SK-N-SH (cell line): ENCODE measurements around the gene DNAH3. TPM values are rescaled to one million over a fixed set of nuclear protein-coding genes. Genes with fewer than 3 reads are reported as not detected.

Source experiments
- CTCF ChIA-PET: fragments of 300-600, 350-600 bp; formaldehyde crosslinking; extraction: SDS; loops from one replicate; lab custom pipeline; 2021; lab: Yijun Ruan, JAX
- POLR2A ChIA-PET: fragments of 350-600 bp; sonication (Branson Sonifier 250); formaldehyde crosslinking; extraction: SDS; loops from one replicate; lab custom pipeline; 2020; ENCODE audit warnings: antibody characterized with exemption, inconsistent platforms; lab: Yijun Ruan, JAX
- DNase-seq: peaks from one replicate; pipeline ENCODE4 v3.0.0; 2012
- H2AFZ ChIP-seq: fragments of 200-600 bp; sonication (generic); 2 replicates; pipeline ENCODE4 v1.8.1; 2016; ENCODE audit warnings: antibody characterized with exemption, mild to moderate bottlenecking, low read depth
- H3F3A ChIP-seq: fragments of 200-600 bp; sonication (generic); replicated peaks from 2 replicates; pipeline ENCODE3; 2016; ENCODE audit warnings: antibody characterized with exemption, mild to moderate bottlenecking; ENCODE audit not compliant: insufficient read depth
- H3K27ac ChIP-seq, 2 experiments: fragments of 200-500 bp in 1 of 2; fragments of 200-600 bp in 1 of 2; sonication (Bioruptor generic) in 1 of 2; sonication (generic), shearing (Covaris generic) in 1 of 2; 2 replicates each; pipeline versions ENCODE4 v1.5.1 to v1.6.1; 2014 to 2016; ENCODE audit warnings: low read depth in 2 of 2, inconsistent platforms in 1 of 2, low read length in 1 of 2, mild to moderate bottlenecking in 1 of 2, mixed read lengths in 1 of 2
- H3K27me3 ChIP-seq: fragments of 200-600 bp; sonication (generic), shearing (Covaris generic); 2 replicates; pipeline ENCODE4 v1.6.1; 2016; ENCODE audit warnings: mixed run types; ENCODE audit not compliant: insufficient read depth
- H3K36me3 ChIP-seq, 2 experiments: fragments of 200-500 bp in 1 of 2; fragments of 200-600 bp in 1 of 2; sonication (Bioruptor generic) in 1 of 2; sonication (generic) in 1 of 2; replicated peaks in 1 of 2; 2 replicates each; pipeline versions ENCODE3 to v1.5.1; 2014 to 2016; ENCODE audit warnings: low read length in 1 of 2, mild to moderate bottlenecking in 1 of 2; ENCODE audit not compliant: insufficient read depth in 2 of 2, control insufficient read depth in 1 of 2
- H3K4me1 ChIP-seq, 2 experiments: fragments of 200-500 bp in 1 of 2; fragments of 200-600 bp in 1 of 2; sonication (Bioruptor generic) in 1 of 2; sonication (generic), shearing (Covaris generic) in 1 of 2; 2 replicates each; pipeline versions ENCODE4 v1.5.1 to v1.6.1; 2014 to 2016; ENCODE audit warnings: low read depth in 1 of 2, low read length in 1 of 2, mixed run types in 1 of 2; ENCODE audit not compliant: insufficient read depth in 2 of 2, control insufficient read depth in 1 of 2
- H3K4me2 ChIP-seq: fragments of 200-600 bp; sonication (generic), shearing (Covaris generic); 2 replicates; pipeline ENCODE4 v1.6.1; 2017; ENCODE audit warnings: mixed run types
- H3K4me3 ChIP-seq, 2 experiments: fragments of 200-500 bp in 1 of 2; fragments of 200-600 bp in 1 of 2; sonication (Bioruptor generic) in 1 of 2; sonication (generic), shearing (Covaris generic) in 1 of 2; 2 replicates each; pipeline versions ENCODE4 v1.5.1 to v1.8.1; 2014 to 2016; ENCODE audit warnings: low read depth in 2 of 2, inconsistent platforms in 1 of 2, low read length in 1 of 2, mild to moderate bottlenecking in 1 of 2, mixed read lengths in 1 of 2, moderate library complexity in 1 of 2
- H3K79me2 ChIP-seq: fragments of 200-600 bp; sonication (generic); 2 replicates; pipeline ENCODE4 v1.8.1; 2017; ENCODE audit warnings: mild to moderate bottlenecking; ENCODE audit not compliant: insufficient read depth
- H3K9ac ChIP-seq: fragments of 200-600 bp; sonication (generic); 2 replicates; pipeline ENCODE4 v1.6.1; 2017; ENCODE audit warnings: mixed run types
- H3K9me2 ChIP-seq: fragments of 200-600 bp; sonication (generic); 2 replicates; pipeline ENCODE4 v1.6.1; 2017; ENCODE audit warnings: mixed run types
- H3K9me3 ChIP-seq: fragments of 200-600 bp; sonication (generic); 2 replicates; pipeline ENCODE4 v1.6.1; 2017; ENCODE audit warnings: mixed run types, mild to moderate bottlenecking, moderate library complexity
- H4K20me1 ChIP-seq: fragments of 200-600 bp; sonication (generic); 2 replicates; pipeline ENCODE4 v1.6.1; 2017; ENCODE audit warnings: mild to moderate bottlenecking, mixed run types; ENCODE audit not compliant: insufficient read depth
- CHD2 ChIP-seq: fragments of 150-350 bp; IDR thresholded peaks from 2 replicates; pipeline ENCODE4 v1.6.1; 2018; ENCODE audit warnings: low read length; ENCODE audit not compliant: partially characterized antibody
- CTCF ChIP-seq: fragments of 200-600 bp; sonication (generic); IDR thresholded peaks from 2 replicates; pipeline ENCODE4 v1.6.1; 2017; ENCODE audit warnings: antibody characterized with exemption, mild to moderate bottlenecking, moderate library complexity
- EZH2phosphoT487 ChIP-seq: fragments of 200-600 bp; sonication (generic); IDR thresholded peaks from 2 replicates; pipeline ENCODE4 v1.6.1; 2017; ENCODE audit warnings: low read depth, mixed run types, mild to moderate bottlenecking, antibody characterized with exemption, moderate library complexity, borderline replicate concordance
- FOSL2 ChIP-seq: IDR thresholded peaks from 2 replicates; pipeline ENCODE4 v1.4.0; 2012; ENCODE audit warnings: low read depth, mild to moderate bottlenecking, moderate library complexity, borderline replicate concordance
- FOXJ3 ChIP-seq: sonication (generic); formaldehyde crosslinking; IDR thresholded peaks from 2 replicates; pipeline ENCODE4 v1.5.1; 2020; ENCODE audit warnings: mild to moderate bottlenecking, missing genetic modification reagents
- FOXM1 ChIP-seq: IDR thresholded peaks from 2 replicates; pipeline ENCODE4 v1.4.0; 2012; ENCODE audit warnings: low read depth, mild to moderate bottlenecking
- GATA2 ChIP-seq: sonication (generic); formaldehyde crosslinking; IDR thresholded peaks from 2 replicates; pipeline ENCODE4 v1.5.0; 2020; ENCODE audit warnings: mild to moderate bottlenecking, missing genetic modification reagents
- JUND ChIP-seq: IDR thresholded peaks from 2 replicates; pipeline ENCODE4 v1.4.0; 2012
- MXI1 ChIP-seq: IDR thresholded peaks from 2 replicates; pipeline ENCODE4 v1.6.1; 2012; ENCODE audit warnings: mild to moderate bottlenecking, low read depth, low read length, improper control_type of control experiment
- NFIC ChIP-seq: IDR thresholded peaks from 2 replicates; pipeline ENCODE4 v1.4.0; 2012; ENCODE audit warnings: borderline replicate concordance
- RXRA ChIP-seq: IDR thresholded peaks from 2 replicates; pipeline ENCODE4 v1.4.0; 2012; ENCODE audit warnings: low read depth, mild to moderate bottlenecking, borderline replicate concordance
- SIN3A ChIP-seq: IDR thresholded peaks from 2 replicates; pipeline ENCODE4 v1.6.1; 2012; ENCODE audit warnings: low read depth, mild to moderate bottlenecking, low read length, moderate library complexity, borderline replicate concordance
- SMC3 ChIP-seq: IDR thresholded peaks from 2 replicates; pipeline ENCODE4 v1.6.1; 2012; ENCODE audit warnings: low read depth, low read length, improper control_type of control experiment
- TCF12 ChIP-seq: IDR thresholded peaks from 2 replicates; pipeline ENCODE4 v1.4.0; 2012
- TEAD4 ChIP-seq: IDR thresholded peaks from 2 replicates; pipeline ENCODE4 v1.4.0; 2012; ENCODE audit warnings: mild to moderate bottlenecking, borderline replicate concordance; ENCODE audit not compliant: insufficient read depth
- USF1 ChIP-seq: IDR thresholded peaks from 2 replicates; pipeline ENCODE4 v1.4.0; 2012; ENCODE audit warnings: low read depth, borderline replicate concordance
- WGBS: methylation state at CpG from one replicate; pipeline ENCODE4 v1.1.6; 2017; ENCODE audit warnings: low lambda C conversion rate; 5-methylcytosine and 5-hydroxymethylcytosine counted together
- polyA plus RNA-seq, 3 experiments: library from polyadenylated mRNA; depleted of rRNA; stranded (reverse); fragments of >200 nt; gene quantifications; 2 replicates each; pipeline ENCODE4 v1.2.3, GENCODE V29; 2012
- TF ChIP-seq, protein P1 (sequence below): IDR thresholded peaks from 2 replicates; pipeline ENCODE4; 2012

DNAH3 gene
- polyA plus RNA-seq, 1 of the 3 experiments (the other 2 are of a cell fraction) = not detected

GRCh38 chr16:21186326-21186691, 35.7 kb upstream of the DNAH3 start:
- Histone ChIP-seq H3K27ac (no peak overlapping the region), H3K9me3 (no peaks in the 10 kb centered on the region), H4K20me1 (no peaks in the 10 kb centered on the region), H3K27me3 (no peaks in the 10 kb centered on the region), H3K4me3 (no peak overlapping the region), H2AFZ (no peak overlapping the region), H3K79me2 (no peaks in the 10 kb centered on the region), H3K9me2 (no peaks in the 10 kb centered on the region), H3K4me1 (no peaks in the 10 kb centered on the region; a peak in 1 of 4 replicates), H3K4me2 (no peak overlapping the region), H3F3A (no peaks in the 10 kb centered on the region), H3K9ac (no peak overlapping the region), H3K36me3 (peaks cover 4 to 6% of the 10 kb centered on the region in 2 experiments)
- POLR2A ChIA-PET = no interaction called here
- 77% methylated on average over 4 of the region's 4 CpGs for WGBS
- no peak for TF ChIP-seq RXRA
- TF ChIP-seq NFIC = no peak
- no peak for TF ChIP-seq TEAD4
- TF ChIP-seq, protein P1, sequence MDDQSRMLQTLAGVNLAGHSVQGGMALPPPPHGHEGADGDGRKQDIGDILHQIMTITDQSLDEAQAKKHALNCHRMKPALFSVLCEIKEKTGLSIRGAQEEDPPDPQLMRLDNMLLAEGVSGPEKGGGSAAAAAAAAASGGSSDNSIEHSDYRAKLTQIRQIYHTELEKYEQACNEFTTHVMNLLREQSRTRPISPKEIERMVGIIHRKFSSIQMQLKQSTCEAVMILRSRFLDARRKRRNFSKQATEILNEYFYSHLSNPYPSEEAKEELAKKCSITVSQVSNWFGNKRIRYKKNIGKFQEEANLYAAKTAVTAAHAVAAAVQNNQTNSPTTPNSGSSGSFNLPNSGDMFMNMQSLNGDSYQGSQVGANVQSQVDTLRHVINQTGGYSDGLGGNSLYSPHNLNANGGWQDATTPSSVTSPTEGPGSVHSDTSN = no peak
- no peak for TF ChIP-seq SMC3
- no peak for TF ChIP-seq TCF12
- TF ChIP-seq GATA2 (CRISPR knock-in tag) = no peak
- no peak for TF ChIP-seq FOXM1
- no peak for TF ChIP-seq JUND
- no peak for TF ChIP-seq SIN3A
- no peak for TF ChIP-seq FOSL2
- no peak for TF ChIP-seq EZH2phosphoT487
- TF ChIP-seq CHD2 = no peak
- TF ChIP-seq FOXJ3 (CRISPR knock-in tag) = no peak
- no peak for TF ChIP-seq MXI1
- TF ChIP-seq USF1 = no peak
- no peak for TF ChIP-seq CTCF
- no peak for DNase-seq
- CTCF ChIA-PET = interaction anchor here (0.7 to 10.5 kb wide), 5 partner anchors 9 to 114 kb away, joined by 3 to 169 read pairs (median 6); partner anchors contain the start of gene CRYM
